BJ (cell line): Measurements from ENCODE around the gene SORBS1. TPM values are rescaled to one million over a fixed set of nuclear protein-coding genes. Genes with fewer than 3 reads are reported as not detected.

Experiments used
- CTCF ChIA-PET: fragments of 350-600 bp; formaldehyde crosslinking; extraction: SDS; loops from one replicate; lab custom pipeline; 2021; ENCODE audit warnings: antibody characterized with exemption, inconsistent platforms; lab: Yijun Ruan, JAX
- POLR2A ChIA-PET: fragments of 300-600 bp; sonication (Branson Sonifier 250); formaldehyde crosslinking; extraction: SDS; loops from one replicate; lab custom pipeline; 2021; ENCODE audit warnings: antibody characterized with exemption; lab: Charles Lee
- DNase-seq: peaks from one replicate; pipeline ENCODE4 v3.0.0-alpha.2; 2011; ENCODE audit warnings: low read depth
- H3K27me3 ChIP-seq: 2 replicates; pipeline ENCODE4 v1.6.0; 2011; ENCODE audit warnings: low read length; ENCODE audit not compliant: control insufficient read depth, insufficient read depth
- H3K36me3 ChIP-seq: 2 replicates; pipeline ENCODE4 v1.5.1; 2011; ENCODE audit warnings: low read length; ENCODE audit not compliant: control insufficient read depth, insufficient read depth
- H3K4me3 ChIP-seq: 2 replicates; pipeline ENCODE4 v1.5.1; 2011; ENCODE audit warnings: low read depth, mild to moderate bottlenecking, control low read depth, low read length
- polyA plus RNA-seq: library from polyadenylated mRNA; depleted of rRNA; stranded (reverse); fragments of >200 nt; gene quantifications from 2 replicates; pipeline ENCODE4 v1.2.3, GENCODE V29; 2011
- TF ChIP-seq, protein P1 (sequence below): IDR thresholded peaks from 2 replicates; pipeline ENCODE4 v1.5.1; 2011; ENCODE audit warnings: low read depth, mild to moderate bottlenecking, control low read depth, inconsistent platforms, low read length, moderate library complexity; ENCODE audit not compliant: insufficient read depth

Gene SORBS1
- polyA plus RNA-seq, 1 experiment: 1.8 TPM

DNA sequence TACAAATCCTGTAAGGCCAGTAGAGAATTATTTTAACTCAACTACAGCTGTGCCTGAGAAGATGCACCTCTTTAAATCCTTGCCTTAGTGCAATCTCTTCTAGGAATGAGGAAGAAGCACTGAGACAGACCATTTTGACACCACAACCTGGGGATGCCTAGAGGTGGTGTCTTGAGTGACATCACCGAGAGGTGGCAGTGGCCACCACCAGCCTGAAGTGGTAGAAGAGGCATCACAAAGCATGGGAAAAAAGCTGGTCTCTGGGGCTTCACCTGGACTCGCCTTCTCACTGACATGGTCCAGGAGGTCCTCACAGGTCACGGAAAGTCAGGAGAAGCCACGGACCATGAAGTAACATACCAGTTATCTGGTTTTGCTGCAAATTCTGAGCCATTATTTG lies 171.2 kb downstream of the SORBS1 start:
- no peak for DNase-seq
- ChIA-PET CTCF (interaction anchor here (4.4 kb wide), 1 partner anchor 12 kb away, joined by 13 read pairs; no protein-coding TSS in a partner anchor), POLR2A (no interaction called here)
- Histone ChIP-seq H3K4me3 (no peak overlapping the region), H3K36me3 (no peaks in the 10 kb centered on the region), H3K27me3 (no peaks in the 10 kb centered on the region)
- TF ChIP-seq, protein P1, sequence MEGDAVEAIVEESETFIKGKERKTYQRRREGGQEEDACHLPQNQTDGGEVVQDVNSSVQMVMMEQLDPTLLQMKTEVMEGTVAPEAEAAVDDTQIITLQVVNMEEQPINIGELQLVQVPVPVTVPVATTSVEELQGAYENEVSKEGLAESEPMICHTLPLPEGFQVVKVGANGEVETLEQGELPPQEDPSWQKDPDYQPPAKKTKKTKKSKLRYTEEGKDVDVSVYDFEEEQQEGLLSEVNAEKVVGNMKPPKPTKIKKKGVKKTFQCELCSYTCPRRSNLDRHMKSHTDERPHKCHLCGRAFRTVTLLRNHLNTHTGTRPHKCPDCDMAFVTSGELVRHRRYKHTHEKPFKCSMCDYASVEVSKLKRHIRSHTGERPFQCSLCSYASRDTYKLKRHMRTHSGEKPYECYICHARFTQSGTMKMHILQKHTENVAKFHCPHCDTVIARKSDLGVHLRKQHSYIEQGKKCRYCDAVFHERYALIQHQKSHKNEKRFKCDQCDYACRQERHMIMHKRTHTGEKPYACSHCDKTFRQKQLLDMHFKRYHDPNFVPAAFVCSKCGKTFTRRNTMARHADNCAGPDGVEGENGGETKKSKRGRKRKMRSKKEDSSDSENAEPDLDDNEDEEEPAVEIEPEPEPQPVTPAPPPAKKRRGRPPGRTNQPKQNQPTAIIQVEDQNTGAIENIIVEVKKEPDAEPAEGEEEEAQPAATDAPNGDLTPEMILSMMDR: no peak

DNA sequence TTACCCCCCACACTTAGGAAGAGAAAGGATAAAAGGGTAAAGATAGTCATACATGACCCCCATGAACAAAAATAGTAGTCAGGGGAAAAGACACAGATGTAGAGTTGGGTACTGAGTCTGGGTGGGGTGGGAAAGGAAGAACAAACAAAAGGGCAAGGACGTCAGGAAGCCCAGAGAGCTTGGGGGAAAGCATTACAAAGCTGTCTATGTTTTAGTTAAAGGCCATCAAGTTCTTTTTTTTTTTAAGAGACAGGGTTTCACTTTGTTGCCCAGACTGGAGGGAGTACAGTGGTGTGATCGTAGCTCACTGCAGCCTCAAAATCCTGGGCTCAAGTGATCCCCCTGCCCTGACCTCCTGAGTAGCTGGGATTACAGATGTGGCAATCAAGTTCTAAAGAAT lies 172.0 kb downstream of the SORBS1 start:
- Histone ChIP-seq H3K27me3 (no peaks in the 10 kb centered on the region), H3K4me3 (no peak overlapping the region), H3K36me3 (no peaks in the 10 kb centered on the region)
- CTCF ChIA-PET: interaction anchor here (0.6 to 4.4 kb wide), 4 partner anchors 11 to 700 kb away, joined by 3 to 13 read pairs (median 3); no protein-coding TSS in a partner anchor
- POLR2A ChIA-PET: no interaction called here
- TF ChIP-seq, protein P1: no peak
- DNase-seq: no peak

DNA sequence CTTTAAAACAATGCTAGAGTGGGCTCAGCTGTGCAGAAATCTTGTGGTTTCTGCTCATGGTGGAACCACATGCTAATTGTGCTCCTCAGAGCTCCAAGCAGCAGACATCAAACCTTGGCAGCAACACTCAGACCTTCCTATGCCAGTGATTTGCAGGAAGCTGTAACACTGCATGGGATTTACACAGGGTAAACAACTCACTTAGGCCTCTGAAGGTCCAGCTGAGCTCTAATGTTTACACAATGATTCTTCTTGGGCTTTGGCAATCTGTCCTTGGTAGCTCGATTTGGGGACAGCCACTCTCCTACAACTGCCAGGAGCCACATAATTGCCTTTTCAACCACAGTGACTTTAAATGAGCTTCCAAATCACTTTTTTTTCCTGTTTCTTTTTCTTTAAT lies 172.6 kb downstream of the SORBS1 start:
- H3K27me3 ChIP-seq: no peaks in the 10 kb centered on the region
- TF ChIP-seq, protein P1: no peak
- ChIA-PET CTCF (interaction anchor here (0.6 to 4.4 kb wide), 5 partner anchors 10 to 699 kb away, joined by 3 to 13 read pairs (median 3); no protein-coding TSS in a partner anchor), POLR2A (no interaction called here)
- DNase-seq: no peak
- no peak overlapping the region for H3K4me3 ChIP-seq
- no peaks in the 10 kb centered on the region for H3K36me3 ChIP-seq

DNA sequence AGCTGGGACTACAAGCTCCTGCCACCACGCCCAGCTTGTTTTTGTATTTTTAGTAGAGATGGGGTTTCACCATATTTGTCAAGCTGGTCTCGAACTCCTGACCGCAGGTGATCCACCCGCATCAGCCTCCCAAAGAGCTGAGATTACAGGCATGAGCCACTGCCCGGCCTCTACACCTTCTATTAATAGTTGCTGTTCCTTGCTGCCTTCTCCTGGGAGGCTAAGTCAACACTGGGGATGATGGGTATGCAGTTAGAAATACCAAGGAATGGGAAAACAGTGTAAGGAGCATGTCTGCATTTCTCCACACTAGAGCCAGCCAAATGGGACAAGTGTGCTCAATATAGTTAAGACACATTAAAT lies 173.1 kb downstream of the SORBS1 start:
- Histone ChIP-seq H3K27me3 (no peaks in the 10 kb centered on the region), H3K36me3 (no peaks in the 10 kb centered on the region), H3K4me3 (no peak overlapping the region)
- POLR2A ChIA-PET: no interaction called here
- no peak for DNase-seq
- TF ChIP-seq, protein P1: no peak
- CTCF ChIA-PET: interaction anchor here (0.9 to 4.4 kb wide), 4 partner anchors 10 to 25 kb away, joined by 3 to 13 read pairs (median 7); no protein-coding TSS in a partner anchor

DNA sequence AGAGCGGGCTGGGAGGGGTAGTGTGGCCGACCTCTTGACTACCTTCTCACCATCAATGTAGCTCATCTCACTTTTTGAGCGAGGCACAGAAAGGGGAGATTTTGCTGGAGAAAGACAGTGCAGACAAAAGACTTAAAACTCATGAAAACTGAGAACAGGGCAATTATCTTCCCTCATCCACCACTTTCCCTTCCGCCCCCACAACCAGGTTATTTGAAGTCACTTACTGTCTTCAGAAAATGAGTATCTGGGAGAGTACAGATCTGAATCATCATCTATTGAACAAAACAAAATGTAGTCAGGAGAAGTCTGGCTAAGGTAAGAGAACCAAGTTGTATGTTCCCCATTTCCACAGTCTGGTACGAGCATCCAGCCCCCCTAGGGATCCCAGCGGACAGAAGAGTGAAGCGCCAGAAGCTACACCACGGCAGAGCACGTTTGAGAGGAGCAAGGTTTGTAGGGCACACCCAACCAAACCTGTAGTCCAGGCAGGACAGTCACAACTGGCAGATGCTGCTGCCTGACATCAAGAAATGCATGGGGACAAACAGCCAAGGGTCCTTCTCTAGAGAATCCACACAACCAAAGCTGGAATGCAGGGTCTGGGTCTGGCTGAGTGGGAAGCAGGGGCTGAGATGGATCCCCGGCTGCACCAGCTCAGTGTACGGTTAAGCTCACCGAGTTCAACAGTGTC lies 177.0 kb downstream of the SORBS1 start:
- TF ChIP-seq, protein P1: no peak
- POLR2A ChIA-PET: no interaction called here
- CTCF ChIA-PET: interaction anchor here (1.3 to 2.2 kb wide), 2 partner anchors 9 to 21 kb away, joined by 4 to 8 read pairs; no protein-coding TSS in a partner anchor
- no peaks in the 10 kb centered on the region for H3K36me3 ChIP-seq
- H3K4me3 ChIP-seq: no peak overlapping the region
- no peak for DNase-seq
- H3K27me3 ChIP-seq: no peaks in the 10 kb centered on the region
